Upper lobe of left lung (tissue), 4 donors: ENCODE results near the gene RNU1-1.
"Not testable (repeated sequence)": the region's sequence is repeated elsewhere in the genome, so short reads cannot be mapped to it uniquely, and the experiment has no call there.

Experiments used
- CTCF ChIP-seq, 6 experiments: fragments of 450-650 bp in 4 of 6; fragments of 200-600 bp in 2 of 6; sonication (generic) in 2 of 6; IDR thresholded peaks; one replicate each; pipeline ENCODE4 v1.5.1; 2016 to 2019; ENCODE audit warnings: antibody characterized with exemption in 6 of 6
- EP300 ChIP-seq, 4 donors: sonication (generic); formaldehyde crosslinking; IDR thresholded peaks; one replicate each; pipeline ENCODE4 v1.5.1; 2017; ENCODE audit warnings: antibody characterized with exemption in 4 of 4, control low read depth in 2 of 4
- POLR2A ChIP-seq, 4 donors: fragments of 450-650 bp; IDR thresholded peaks; one replicate each; pipeline ENCODE4 v1.5.1; 2016 to 2017; ENCODE audit warnings: antibody characterized with exemption in 4 of 4, mild to moderate bottlenecking in 2 of 4
- POLR2AphosphoS5 ChIP-seq, 2 donors: sonication (generic); formaldehyde crosslinking; IDR thresholded peaks; one replicate each; pipeline ENCODE4 v1.5.1; 2017; ENCODE audit warnings: antibody characterized with exemption in 2 of 2

DNA sequence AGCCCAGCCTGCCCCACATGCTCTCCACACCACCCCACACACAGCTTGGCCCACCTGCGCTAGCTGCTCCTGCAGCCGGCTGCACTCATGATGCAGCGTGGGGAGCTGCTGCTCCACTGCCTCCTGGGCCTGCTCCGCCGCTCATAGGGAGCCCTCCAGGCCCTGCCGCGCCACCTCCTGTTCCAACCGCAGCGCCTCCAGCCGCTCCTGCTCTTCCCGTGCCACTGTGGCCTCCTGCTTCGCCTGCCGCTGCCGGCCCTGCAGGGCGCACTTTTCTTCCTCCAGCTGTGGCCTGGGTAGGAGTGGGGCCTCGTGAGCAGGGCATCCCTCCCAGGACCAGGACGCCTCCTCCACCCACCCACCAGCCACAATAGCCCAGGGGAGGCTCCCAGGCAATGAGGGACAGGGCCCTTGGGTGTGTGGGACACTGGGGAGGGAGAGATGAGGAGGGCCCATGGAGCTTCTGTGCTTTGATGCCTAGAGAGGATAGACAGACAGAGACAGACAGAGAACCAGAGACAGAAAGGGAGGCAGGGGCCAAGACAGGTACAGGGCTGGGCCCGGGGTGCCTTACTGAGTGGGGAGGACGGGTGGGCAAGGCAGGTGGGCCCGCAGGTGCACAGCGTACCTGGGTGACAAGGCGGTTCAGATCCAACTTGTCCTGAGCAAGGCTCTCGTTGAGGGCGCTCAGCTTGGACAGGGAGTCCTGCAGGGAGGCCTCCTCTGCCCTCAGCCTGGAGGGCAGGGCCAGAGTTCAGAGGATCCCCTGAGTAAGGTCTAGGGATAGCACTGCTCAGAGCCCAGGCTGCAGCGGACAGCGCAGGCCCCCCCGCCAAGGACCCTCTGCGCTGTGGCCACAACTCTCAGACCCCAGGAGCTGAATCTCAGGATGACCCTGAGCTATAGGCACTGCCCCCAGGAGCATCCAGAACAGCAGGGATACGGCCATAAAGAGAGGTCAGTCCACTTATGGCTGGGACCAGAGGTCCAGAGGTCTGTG, 38.0 kb downstream of the RNU1-1 start:
- TF ChIP-seq EP300, CTCF, POLR2A, POLR2AphosphoS5 (IDR thresholded peaks at IDR 0.05): not testable (repeated sequence)
